ENCODE results near the gene ZNF280B.

ZNF280B gene

DNA sequence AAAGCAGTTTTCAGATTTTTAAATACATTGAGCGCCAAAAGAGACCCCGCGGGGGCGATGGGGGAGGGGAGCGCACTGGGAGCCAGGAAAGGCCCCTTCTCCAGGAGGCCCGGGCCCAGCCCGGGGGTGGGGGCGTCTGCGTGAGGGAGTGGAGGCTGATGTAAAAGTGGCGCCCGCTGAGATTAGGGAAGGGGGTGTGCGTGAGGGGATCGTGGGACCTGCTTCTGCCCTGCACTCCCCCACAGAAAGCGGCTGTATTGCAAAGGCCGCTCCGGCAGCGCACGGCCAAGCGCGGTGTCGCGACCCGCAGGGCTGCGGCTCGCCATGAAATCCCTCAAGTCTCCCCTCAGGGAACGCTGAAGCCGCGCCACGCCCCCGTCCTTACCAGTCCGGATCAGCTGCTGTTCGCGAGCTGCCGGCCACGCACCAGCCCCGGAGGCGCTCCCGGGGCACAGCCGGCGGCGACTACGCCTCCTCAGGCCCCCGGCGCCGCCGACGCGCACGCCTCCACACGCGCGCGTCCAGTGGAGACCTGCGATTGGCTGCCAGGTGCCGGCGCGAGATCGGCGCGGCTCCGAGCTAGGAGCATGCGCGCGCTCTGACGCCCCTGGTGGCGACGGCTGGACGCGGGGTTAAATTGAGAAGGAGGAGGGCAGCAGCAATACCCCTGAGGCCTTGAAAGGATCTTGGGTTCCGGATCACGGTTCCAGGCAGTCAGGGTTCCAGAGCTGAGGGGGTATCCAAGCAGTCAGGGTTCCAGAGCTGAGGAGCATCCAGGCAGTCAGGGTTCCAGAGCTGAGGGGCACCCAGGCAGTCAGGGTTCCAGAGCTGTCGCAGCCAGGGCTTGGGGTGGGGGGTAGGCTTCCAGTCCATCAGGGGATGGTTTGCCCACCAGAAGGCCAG lies at the start of gene ZNF280B:
Gene ZNF280B (minus strand): TSS at position 469 of the 903 bp plus-strand sequence. CDS start 19,344 bp downstream, outside the sequence.
- DNase-seq (ENCODE audit: low read depth in 2 of 2), result peak; percentile 54 to 67

- DNase-seq (ENCODE audit: low read depth in 2 of 2), result no peak
Measured at GRCh38 chr22:22556995-22557925, 48.7 kb upstream of the ZNF280B start.

DNA sequence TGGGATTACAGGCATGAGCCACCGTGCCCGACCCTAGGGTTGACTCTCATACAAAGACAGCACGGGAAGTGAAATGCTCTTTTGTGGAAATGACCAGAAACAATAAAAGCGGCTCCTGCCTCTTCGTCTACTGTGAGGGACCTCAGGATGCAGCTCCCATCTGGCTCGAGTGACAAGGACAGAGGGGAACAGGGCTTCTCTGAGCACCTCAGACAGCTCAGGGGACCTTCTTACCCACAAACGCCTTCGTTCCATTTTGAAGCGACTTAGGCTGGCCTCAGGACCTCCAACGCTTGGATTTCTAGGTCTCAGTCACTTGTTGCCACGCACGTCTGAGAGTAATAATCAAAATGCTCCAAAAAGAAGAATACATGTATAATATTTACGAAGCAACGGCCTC lies 48.0 kb upstream of the ZNF280B start:
- no peak for DNase-seq (ENCODE audit: low read depth in 2 of 2)

GRCh38 chr22:22555596-22555995 lies 47.1 kb upstream of the ZNF280B start:
- no peak for DNase-seq (ENCODE audit: low read depth in 2 of 2)

GRCh38 chr22:22554587-22555284 lies 46.2 kb upstream of the ZNF280B start:
- DNase-seq (ENCODE audit: low read depth in 2 of 2), result no peak

DNA sequence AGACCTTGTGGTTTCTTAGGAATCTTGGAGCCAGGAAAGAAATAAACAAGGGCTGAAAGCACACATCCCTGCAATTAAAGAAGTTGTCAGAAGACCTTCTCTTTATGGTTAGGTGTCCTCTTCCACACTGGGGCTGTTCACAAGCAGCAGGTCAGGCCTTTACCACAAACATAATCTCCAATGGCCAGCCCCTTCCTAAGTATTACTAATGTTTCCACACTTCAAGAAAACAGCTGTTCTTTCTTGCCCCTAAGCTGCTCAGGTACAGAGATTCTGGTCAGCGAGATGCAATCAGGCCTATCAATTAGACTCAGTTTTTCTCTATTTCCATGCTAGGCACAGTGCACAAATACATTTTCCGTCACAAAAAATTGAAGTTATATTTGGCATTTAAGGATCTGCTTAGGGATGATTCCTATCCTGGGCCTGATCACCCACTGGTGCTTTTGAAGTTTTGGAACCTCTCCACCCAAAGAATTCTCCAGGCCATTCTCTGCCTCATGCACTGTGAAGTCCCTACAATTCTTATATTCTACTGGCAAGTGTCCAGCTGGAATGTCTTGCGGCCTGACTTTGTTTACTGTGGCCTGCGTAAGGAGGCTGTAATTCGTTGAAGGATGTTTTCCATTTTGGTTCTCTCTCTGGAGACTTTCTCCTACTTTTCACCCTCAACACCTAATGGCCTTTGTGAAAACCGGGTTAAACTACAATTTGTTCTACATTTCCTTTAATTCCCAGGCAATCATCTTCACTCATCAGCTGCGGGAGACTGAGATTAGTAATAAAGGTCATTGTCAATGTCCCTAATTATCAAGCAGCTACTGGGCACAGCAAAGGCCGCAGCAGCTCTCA lies 45.4 kb upstream of the ZNF280B start:
- DNase-seq (ENCODE audit: low read depth in 2 of 2), result no peak

GRCh38 chr22:22553141-22553540 lies 44.6 kb upstream of the ZNF280B start:
- no peak for DNase-seq (ENCODE audit: low read depth in 2 of 2)

DNA sequence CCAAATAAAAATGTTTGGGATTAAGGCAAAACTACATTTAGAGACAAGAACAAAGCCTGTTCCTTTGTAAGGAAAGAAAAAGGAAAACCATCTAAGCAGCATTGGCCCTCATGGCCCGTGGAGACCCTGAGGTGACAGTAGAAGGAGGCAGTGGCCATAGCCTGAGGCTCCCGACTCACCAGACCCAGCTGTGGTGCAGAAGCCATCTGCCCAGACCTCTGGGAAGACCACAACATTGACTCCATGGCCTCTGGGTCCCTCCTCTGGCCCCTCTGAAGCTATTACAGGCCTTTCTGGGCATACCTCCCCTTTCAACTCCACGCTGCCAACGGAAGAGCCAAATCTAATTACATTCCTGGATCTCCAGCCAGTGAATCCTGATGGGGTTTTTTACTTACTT lies 44.1 kb upstream of the ZNF280B start:
- no peak for DNase-seq (ENCODE audit: low read depth in 2 of 2)

DNA sequence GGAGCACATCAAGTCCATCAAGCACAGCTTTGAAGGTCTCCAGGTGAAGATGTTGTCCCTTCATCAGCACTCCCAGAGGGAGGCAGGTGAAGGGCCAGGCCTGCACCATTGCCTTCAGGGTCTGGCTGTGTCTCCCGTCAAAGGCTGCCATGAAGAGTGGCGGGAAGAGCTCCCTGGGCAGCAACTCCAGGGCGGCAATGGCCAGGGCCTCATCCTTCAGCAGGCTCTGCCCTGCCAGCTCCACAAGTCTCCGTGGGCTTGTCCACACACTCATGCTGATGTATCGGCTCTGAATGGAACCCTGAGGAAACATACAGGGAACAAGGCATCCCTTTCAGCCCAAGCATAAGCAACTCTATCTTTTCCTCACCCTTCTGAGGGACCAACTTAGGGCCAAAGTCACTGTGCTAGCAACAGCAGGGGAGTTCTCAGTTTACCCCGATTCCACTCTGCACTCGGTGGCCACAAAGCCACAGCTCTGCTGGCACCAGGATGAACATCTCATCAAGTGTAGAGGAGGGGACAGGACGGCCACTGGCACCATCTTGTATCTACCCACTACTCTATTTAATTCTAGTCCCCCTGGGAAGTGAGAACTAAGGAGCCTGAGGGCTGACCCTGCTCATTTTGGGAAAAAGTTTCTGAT lies 42.4 kb upstream of the ZNF280B start:
- DNase-seq (ENCODE audit: low read depth in 2 of 2), result no peak

GRCh38 chr22:22548910-22549309 lies 40.4 kb upstream of the ZNF280B start:
- no peak for DNase-seq (ENCODE audit: low read depth in 2 of 2)

DNA sequence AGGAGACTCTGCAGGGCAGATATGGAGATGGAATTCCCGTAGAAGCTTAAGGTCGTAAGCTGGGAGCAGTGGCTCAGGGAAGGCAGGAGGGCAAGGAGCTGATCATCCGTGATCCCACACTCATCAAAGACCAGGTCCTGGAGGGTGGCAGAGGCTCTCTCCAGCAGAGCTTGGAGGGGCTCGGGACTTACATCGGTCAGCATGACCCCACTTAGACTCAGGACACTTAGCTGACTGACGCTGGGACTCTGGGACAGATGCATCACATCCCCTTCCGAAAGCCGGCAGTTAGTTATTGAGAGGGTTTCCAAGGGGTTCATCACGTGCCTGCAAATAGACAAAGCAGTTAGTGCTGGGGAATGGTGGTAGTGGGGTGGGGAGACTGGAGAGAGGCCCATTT lies 39.8 kb upstream of the ZNF280B start:
- DNase-seq (ENCODE audit: low read depth in 2 of 2), result no peak

DNA sequence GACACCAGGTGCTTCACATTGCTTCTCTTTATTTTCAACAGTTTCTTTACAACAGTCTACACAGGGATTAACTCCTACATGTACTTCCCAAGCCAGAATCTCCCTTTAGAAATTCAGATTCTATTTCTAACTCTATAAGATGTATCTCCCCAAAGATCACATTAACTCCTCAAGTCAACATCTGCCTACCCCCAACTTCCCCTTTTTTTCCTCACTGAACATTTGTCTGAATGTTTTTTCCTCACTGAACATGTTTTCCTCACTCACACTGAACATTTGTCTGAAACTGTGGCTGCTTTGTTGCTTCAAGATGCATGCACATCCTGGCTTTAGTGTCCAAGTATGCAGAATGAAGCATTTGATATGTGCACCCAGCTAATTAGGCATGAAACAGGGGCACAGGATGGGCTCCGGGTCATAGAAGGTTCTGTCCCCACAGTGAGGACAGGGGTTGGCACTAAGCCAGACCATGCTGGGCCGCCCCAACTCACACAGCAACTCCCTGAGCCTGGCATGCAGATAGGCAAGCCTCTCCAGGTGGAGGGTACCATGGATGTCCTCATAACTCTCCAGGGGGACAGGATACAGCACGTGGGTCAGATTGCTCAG lies 39.3 kb upstream of the ZNF280B start:
- no peak for DNase-seq (ENCODE audit: low read depth in 2 of 2)

DNA sequence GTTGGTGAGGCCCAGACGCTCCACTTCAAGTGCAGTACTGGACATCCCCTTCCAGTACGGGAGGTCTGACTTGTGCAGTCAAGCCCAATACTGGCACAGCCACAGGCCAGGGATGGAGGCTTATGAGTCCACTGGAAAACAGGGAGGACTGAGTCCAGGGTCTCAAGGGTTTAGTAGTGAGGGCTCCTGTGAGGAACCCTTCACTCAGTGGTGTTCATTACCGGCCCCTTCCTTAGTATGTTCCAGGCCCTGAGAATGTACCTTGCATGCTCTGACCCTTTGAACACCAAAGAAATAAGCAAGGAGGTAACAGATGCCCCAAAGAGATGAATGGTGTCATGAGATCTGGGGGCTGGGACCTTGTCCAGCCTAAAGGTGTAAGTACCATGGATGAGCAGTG lies 38.7 kb upstream of the ZNF280B start:
- DNase-seq (ENCODE audit: low read depth in 2 of 2), result no peak

- DNase-seq (ENCODE audit: low read depth in 2 of 2), result no peak
Measured at GRCh38 chr22:22546490-22546889, 37.9 kb upstream of the ZNF280B start.

DNA sequence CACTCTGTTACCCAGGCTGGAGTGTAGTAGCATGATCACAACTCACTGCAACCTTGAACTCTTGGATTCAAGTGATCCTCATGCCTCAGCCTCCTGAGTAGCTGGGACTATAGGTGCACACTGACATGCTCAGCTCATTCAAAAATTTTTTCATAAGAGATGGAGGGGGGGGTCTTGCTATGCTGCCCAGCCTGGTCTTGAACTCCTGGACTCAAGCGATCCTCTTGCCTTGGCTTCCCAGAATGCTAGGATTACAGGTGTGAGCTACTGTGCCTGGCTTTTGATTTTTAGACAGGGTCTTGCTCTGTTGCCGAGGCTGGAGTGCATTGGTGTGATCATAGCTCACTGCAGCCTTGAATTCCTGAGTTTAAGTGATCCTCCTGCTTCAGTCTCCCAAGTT lies 36.5 kb upstream of the ZNF280B start:
- DNase-seq (ENCODE audit: low read depth in 2 of 2), result no peak

DNA sequence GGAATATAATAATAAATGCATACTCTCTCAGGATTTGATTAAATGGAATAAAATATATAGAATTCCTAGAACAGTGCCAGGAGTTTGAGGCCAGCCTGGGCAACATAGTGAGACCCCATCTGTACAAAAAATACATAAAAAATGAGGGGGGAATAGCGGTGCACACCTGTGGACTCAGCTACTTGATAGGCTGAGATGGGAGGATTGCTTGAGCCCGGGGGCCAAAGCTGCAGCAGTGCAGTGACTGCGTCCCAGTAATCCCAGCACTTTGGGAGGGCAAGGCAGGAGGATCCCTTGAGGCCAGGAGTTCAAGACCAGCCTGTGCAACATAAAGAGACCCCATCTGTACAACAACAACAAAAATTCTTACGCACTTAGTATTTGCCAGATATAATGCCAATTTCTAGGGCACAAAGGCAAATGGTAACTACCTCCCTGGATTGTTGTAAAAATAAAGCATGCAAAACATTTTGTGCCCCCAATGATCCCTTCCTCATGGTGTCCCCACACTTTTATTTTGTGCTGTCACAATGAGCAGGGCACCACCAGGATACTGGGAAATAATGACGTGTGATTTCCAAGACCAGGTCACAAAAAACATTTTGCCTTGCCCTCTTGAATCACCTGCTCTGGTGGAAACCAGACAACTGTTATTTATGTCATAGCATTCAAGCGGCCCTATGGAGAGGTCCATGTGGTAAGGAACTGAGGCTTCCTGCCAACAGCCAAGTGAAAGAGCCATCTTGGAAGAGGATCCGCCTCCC lies 29.9 kb upstream of the ZNF280B start:
- DNase-seq (ENCODE audit: low read depth in 2 of 2), result no peak

- DNase-seq (ENCODE audit: low read depth in 2 of 2), result no peak
Measured at GRCh38 chr22:22536916-22537315, 28.4 kb upstream of the ZNF280B start.

- DNase-seq (ENCODE audit: low read depth in 2 of 2), result no peak
Measured at GRCh38 chr22:22536515-22536914, 28.0 kb upstream of the ZNF280B start.

DNA sequence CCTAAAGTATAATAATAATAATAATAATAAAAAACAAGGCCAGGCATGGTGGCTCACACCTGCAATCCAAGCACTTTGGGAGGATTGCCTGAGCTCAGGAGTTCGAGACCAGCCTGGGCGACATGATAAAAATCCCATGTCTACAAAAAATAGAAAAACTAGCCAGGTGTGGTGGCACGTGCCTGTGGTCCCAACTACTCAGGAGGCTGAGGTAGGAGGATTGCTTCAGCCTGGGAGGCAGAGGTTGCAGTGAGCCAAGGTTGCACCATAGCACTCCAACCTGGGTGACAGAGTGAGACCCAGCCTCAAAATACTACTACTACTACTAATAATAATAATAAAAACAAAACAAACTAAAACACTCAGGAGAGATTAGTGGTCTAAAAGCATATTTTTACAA lies 27.1 kb upstream of the ZNF280B start:
- no peak for DNase-seq (ENCODE audit: low read depth in 2 of 2)

All from fibroblast of skin of left biceps (primary cell).